BLaER1 (cell line): ENCODE results near the gene EIF2S3B.

Source experiments
- H3K27ac ChIP-seq: shearing (Covaris generic); formaldehyde crosslinking; 2 replicates; pipeline ENCODE4 v1.8.1; 2022
- H3K27me3 ChIP-seq: shearing (Covaris generic); formaldehyde crosslinking; 2 replicates; pipeline ENCODE4 v1.8.1; 2022
- H3K36me3 ChIP-seq: shearing (Covaris generic); formaldehyde crosslinking; 2 replicates; pipeline ENCODE4 v1.8.1; 2022
- H3K4me1 ChIP-seq: shearing (Covaris generic); formaldehyde crosslinking; 2 replicates; pipeline ENCODE4 v1.8.1; 2022
- H3K4me2 ChIP-seq: shearing (Covaris generic); formaldehyde crosslinking; 2 replicates; pipeline ENCODE4 v1.8.1; 2022
- H3K4me3 ChIP-seq: shearing (Covaris generic); formaldehyde crosslinking; 2 replicates; pipeline ENCODE4 v1.8.1; 2022
- H3K9ac ChIP-seq: shearing (Covaris generic); formaldehyde crosslinking; 2 replicates; pipeline ENCODE4 v1.8.1; 2022
- H3K9me3 ChIP-seq: shearing (Covaris generic); formaldehyde crosslinking; 2 replicates; pipeline ENCODE4 v1.8.1; 2022
- H4K20me1 ChIP-seq: shearing (Covaris generic); formaldehyde crosslinking; 2 replicates; pipeline ENCODE4 v1.8.1; 2022
- Cebpa-rat ChIP-seq: shearing (Covaris generic); IDR thresholded peaks from 2 replicates; pipeline ENCODE4 v1.8.1; 2022

EIF2S3B gene

GRCh38 chr12:10501030-10501429 lies 4.7 kb upstream of the EIF2S3B start:
- Histone ChIP-seq H3K9me3 (no peaks in the 10 kb centered on the region), H3K4me1 (no peaks in the 10 kb centered on the region), H3K27ac (no peak overlapping the region), H3K4me3 (no peak overlapping the region), H4K20me1 (no peaks in the 10 kb centered on the region), H3K9ac (no peak overlapping the region), H3K36me3 (no peaks in the 10 kb centered on the region), H3K27me3 (no peaks in the 10 kb centered on the region), H3K4me2 (no peak overlapping the region)
- TF ChIP-seq Cebpa-rat = no peak

GRCh38 chr12:10503460-10503859 lies 2.2 kb upstream of the EIF2S3B start:
- no peak for TF ChIP-seq Cebpa-rat
- no peak overlapping the region for H3K27ac ChIP-seq
- H3K4me2 ChIP-seq = no peak overlapping the region
- H3K4me1 ChIP-seq = no peaks in the 10 kb centered on the region
- no peaks in the 10 kb centered on the region for H4K20me1 ChIP-seq
- H3K27me3 ChIP-seq = no peaks in the 10 kb centered on the region
- H3K36me3 ChIP-seq = no peaks in the 10 kb centered on the region
- no peak overlapping the region for H3K9ac ChIP-seq
- no peak overlapping the region for H3K4me3 ChIP-seq
- no peaks in the 10 kb centered on the region for H3K9me3 ChIP-seq

- Histone ChIP-seq H4K20me1 (no peaks in the 10 kb centered on the region), H3K9me3 (no peaks in the 10 kb centered on the region), H3K9ac (no peak overlapping the region), H3K4me3 (no peak overlapping the region), H3K36me3 (no peaks in the 10 kb centered on the region), H3K4me2 (no peak overlapping the region), H3K27ac (no peak overlapping the region), H3K4me1 (no peaks in the 10 kb centered on the region), H3K27me3 (no peaks in the 10 kb centered on the region)
- no peak for TF ChIP-seq Cebpa-rat
Measured at GRCh38 chr12:10511756-10512355, 6.2 kb downstream of the EIF2S3B start.

- H4K20me1 ChIP-seq = no peaks in the 10 kb centered on the region
- no peak overlapping the region for H3K9ac ChIP-seq
- no peaks in the 10 kb centered on the region for H3K27me3 ChIP-seq
- no peak for TF ChIP-seq Cebpa-rat
- H3K4me2 ChIP-seq = no peak overlapping the region
- no peak overlapping the region for H3K4me3 ChIP-seq
- H3K4me1 ChIP-seq = no peaks in the 10 kb centered on the region
- no peak overlapping the region for H3K27ac ChIP-seq
- no peaks in the 10 kb centered on the region for H3K9me3 ChIP-seq
- H3K36me3 ChIP-seq = no peaks in the 10 kb centered on the region
Measured at GRCh38 chr12:10512798-10513197, 7.1 kb downstream of the EIF2S3B start.

GRCh38 chr12:10521555-10521954 lies 15.9 kb downstream of the EIF2S3B start:
- Histone ChIP-seq H4K20me1 (no peaks in the 10 kb centered on the region), H3K4me2 (no peak overlapping the region), H3K27ac (no peak overlapping the region), H3K9me3 (no peaks in the 10 kb centered on the region), H3K27me3 (no peaks in the 10 kb centered on the region), H3K4me1 (no peaks in the 10 kb centered on the region), H3K9ac (no peak overlapping the region), H3K4me3 (no peak overlapping the region), H3K36me3 (no peaks in the 10 kb centered on the region)
- TF ChIP-seq Cebpa-rat = no peak

GRCh38 chr12:10528174-10528953 lies 22.7 kb downstream of the EIF2S3B start:
- no peaks in the 10 kb centered on the region for H3K9me3 ChIP-seq

GRCh38 chr12:10529603-10530002 lies 23.9 kb downstream of the EIF2S3B start:
- Histone ChIP-seq H3K4me3 (no peak overlapping the region), H3K9me3 (no peaks in the 10 kb centered on the region), H4K20me1 (no peaks in the 10 kb centered on the region), H3K4me2 (no peak overlapping the region), H3K27me3 (no peaks in the 10 kb centered on the region), H3K9ac (no peak overlapping the region), H3K4me1 (no peaks in the 10 kb centered on the region), H3K27ac (no peak overlapping the region), H3K36me3 (no peaks in the 10 kb centered on the region)
- TF ChIP-seq Cebpa-rat = no peak

More at GRCh38 chr12:10528174-10528953, 22.7 kb downstream of the EIF2S3B start:
- Histone ChIP-seq H3K4me3 (no peak overlapping the region), H3K4me2 (no peak overlapping the region), H3K36me3 (no peaks in the 10 kb centered on the region), H3K27me3 (no peaks in the 10 kb centered on the region), H3K9ac (no peak overlapping the region), H3K27ac (no peak overlapping the region), H4K20me1 (no peaks in the 10 kb centered on the region), H3K4me1 (no peaks in the 10 kb centered on the region)
- no peak for TF ChIP-seq Cebpa-rat

- H3K4me2 ChIP-seq = no peak overlapping the region
- no peak overlapping the region for H3K4me3 ChIP-seq
- no peaks in the 10 kb centered on the region for H4K20me1 ChIP-seq
- peaks cover 9% of the 10 kb centered on the region; the same call in 1 of the 2 replicates for H3K4me1 ChIP-seq
- H3K9ac ChIP-seq = no peak overlapping the region
- H3K9me3 ChIP-seq = peaks cover 6% of the 10 kb centered on the region; the same call in 1 of the 2 replicates
- no peak for TF ChIP-seq Cebpa-rat
- no peaks in the 10 kb centered on the region for H3K27me3 ChIP-seq
- H3K27ac ChIP-seq = no peak overlapping the region
- no peaks in the 10 kb centered on the region for H3K36me3 ChIP-seq
Measured at GRCh38 chr12:10537721-10538120, 32.0 kb downstream of the EIF2S3B start.

- Histone ChIP-seq H4K20me1 (no peaks in the 10 kb centered on the region), H3K36me3 (no peaks in the 10 kb centered on the region), H3K4me1 (peaks cover 9% of the 10 kb centered on the region; the same call in 1 of the 2 replicates), H3K9me3 (peaks cover 6% of the 10 kb centered on the region; the same call in 1 of the 2 replicates), H3K27me3 (no peaks in the 10 kb centered on the region), H3K4me3 (no peak overlapping the region), H3K27ac (no peak overlapping the region), H3K9ac (no peak overlapping the region), H3K4me2 (no peak overlapping the region; the same call in 1 of the 2 replicates)
- no peak for TF ChIP-seq Cebpa-rat
Measured at GRCh38 chr12:10540776-10541205, 35.1 kb downstream of the EIF2S3B start.

- no peak for TF ChIP-seq Cebpa-rat
- no peaks in the 10 kb centered on the region for H4K20me1 ChIP-seq
- no peak overlapping the region for H3K4me3 ChIP-seq
- H3K4me1 ChIP-seq = peaks cover 9% of the 10 kb centered on the region; the same call in 1 of the 2 replicates
- no peaks in the 10 kb centered on the region for H3K27me3 ChIP-seq
- H3K9ac ChIP-seq = no peak overlapping the region
- H3K27ac ChIP-seq = no peak overlapping the region
- H3K4me2 ChIP-seq = no peak overlapping the region
- H3K36me3 ChIP-seq = no peaks in the 10 kb centered on the region
- no peaks in the 10 kb centered on the region for H3K9me3 ChIP-seq
Measured at GRCh38 chr12:10543499-10543898, 37.8 kb downstream of the EIF2S3B start.
